NCI-H1105 treated with DMSO at 0.1 percent for 48 hours (cell line): ENCODE data around the gene EEF2KMT.
A peak's percentile ranks its signal among the peaks of the same experiment; 100 is the strongest.
"Not testable (repeated sequence)": the region's sequence is repeated elsewhere in the genome, so short reads cannot be mapped to it uniquely, and the experiment has no call there.

Source experiments
- DNase-seq: peaks from one replicate; lab custom pipeline; 2025; lab: John Stamatoyannopoulos, UW

EEF2KMT gene

DNA sequence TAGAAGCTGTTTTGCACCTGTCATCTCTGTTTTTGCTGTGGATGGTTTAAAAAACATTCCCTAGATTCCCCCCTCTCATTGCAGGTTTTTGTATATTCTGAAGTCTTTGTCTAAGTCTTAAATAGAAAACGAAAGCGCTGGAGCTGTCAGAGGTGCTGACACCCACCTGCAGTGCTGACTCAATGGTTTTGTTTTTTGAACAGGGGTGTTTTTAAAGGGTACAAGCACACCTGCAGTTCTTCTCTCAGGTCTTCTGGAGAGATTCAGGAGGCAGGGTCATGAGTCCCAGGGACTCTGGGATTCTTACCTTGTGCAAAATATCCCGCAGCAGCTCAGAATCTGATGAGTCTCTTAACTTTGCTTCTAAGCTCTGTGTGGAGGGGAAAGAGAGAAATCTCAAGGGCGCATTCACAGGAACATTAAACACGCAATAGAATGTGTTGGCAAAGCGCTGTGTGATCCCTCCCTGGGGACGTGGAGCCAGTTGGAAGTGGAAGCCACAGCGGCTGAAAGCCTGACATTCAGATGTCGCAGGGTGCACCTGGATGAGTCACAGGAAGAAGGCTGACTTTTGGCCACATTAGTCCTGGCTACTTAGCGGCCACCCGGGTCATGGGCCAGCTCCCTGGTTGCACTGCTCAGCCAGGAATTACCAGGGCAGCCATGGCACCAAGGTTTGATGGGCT lies 2.3 kb downstream of the EEF2KMT start:
- not testable (repeated sequence) for DNase-seq

GRCh38 chr16:5093746-5094145 lies 3.8 kb downstream of the EEF2KMT start:
- DNase-seq = not testable (repeated sequence)

DNA sequence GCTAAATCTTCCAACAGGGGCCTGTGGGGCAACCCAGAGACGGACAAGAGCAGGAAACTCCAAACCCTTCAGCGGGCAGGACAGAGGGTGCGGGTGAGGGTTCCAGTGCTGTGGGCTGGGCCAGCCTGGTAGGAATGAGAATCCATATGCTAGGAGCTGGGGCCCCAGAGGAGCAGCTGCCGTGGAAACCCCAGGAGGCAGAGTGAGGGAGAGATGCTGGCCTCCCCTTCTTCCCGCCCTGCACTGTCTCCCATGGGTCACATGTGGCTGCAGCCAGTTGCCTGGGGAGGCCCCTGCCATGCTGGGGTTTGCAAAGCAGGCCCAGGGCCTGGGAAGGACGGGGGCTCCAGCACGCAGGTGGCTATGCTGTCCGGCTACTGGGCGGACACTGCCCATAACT lies 4.5 kb downstream of the EEF2KMT start:
- not testable (repeated sequence) for DNase-seq

DNA sequence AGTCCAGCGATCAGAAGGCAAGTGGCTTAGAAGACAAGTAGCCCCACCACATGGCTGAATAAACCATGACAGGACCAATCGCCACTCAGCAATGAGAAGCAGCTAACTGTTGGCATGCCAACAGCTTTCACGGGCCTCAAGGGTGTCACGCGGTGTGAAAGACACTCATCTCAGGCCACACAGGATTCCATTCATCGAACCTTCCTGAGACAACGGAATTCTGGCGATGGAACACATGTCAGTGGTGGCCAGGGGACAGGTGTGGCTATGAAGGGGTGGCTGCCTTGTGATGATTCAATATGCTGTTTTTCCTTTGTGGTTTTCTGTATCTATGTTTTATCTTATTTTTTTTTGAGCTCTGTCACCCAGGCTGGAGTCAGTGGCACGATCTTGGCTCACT lies 7.0 kb downstream of the EEF2KMT start:
- not testable (repeated sequence) for DNase-seq

- not testable (repeated sequence) for DNase-seq
Observed at GRCh38 chr16:5089911-5090555, 7.6 kb downstream of the EEF2KMT start.

DNA sequence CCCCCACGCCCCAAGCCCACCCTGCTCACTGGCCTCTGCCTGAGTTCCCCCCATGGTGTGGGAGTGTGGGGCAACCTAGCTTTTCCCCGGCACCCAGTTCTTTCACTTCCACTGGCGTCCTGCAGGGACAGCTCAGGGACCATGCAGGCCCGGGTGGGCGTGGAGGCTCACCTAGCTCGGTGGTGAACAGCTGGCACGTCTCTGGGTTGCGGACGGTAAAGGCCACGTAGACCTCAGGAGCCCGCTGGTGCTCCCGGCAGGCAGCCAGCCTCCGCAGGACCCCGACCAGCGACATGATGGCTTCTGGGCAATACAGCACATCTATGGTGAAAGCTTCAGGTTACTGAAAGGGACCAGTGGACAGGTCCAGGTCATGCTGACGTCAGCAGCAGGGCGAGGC lies 8.7 kb downstream of the EEF2KMT start:
- DNase-seq = not testable (repeated sequence)

- DNase-seq = not testable (repeated sequence)
Observed at GRCh38 chr16:5088086-5088790, 9.4 kb downstream of the EEF2KMT start.

GRCh38 chr16:5085716-5086115 lies 11.9 kb downstream of the EEF2KMT start:
- DNase-seq = not testable (repeated sequence)

- DNase-seq = not testable (repeated sequence)
Observed at GRCh38 chr16:5084802-5085201, 12.8 kb downstream of the EEF2KMT start.

GRCh38 chr16:5084099-5084731 lies 13.4 kb downstream of the EEF2KMT start:
- not testable (repeated sequence) for DNase-seq

GRCh38 chr16:5083646-5084045 lies 13.9 kb downstream of the EEF2KMT start:
- DNase-seq = not testable (repeated sequence)

DNA sequence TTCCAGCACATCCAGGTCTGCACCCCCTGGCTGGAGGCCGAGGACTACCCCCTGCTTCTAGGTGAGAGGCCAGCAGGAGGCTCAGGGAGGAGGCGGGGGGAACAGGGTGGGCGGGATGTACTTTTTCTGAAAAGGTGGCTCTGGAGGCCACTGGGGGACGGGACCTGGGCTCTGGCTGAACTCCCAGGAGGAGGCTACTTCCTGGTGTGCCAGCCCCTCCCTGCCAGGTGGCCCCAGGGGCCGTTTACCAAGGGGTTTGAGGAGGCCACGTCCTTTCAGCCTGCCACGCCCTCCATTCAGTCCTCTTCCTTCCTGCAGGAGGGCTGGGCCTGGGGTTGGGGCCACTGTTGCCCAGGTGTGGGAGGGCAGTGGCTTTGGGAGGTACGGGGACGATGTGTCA lies 16.6 kb downstream of the EEF2KMT start:
- not testable (repeated sequence) for DNase-seq

- not testable (repeated sequence) for DNase-seq
Observed at GRCh38 chr16:5080461-5080860, 17.1 kb downstream of the EEF2KMT start.

- DNase-seq = no peak
Observed at GRCh38 chr16:5078626-5079025, 19.0 kb downstream of the EEF2KMT start.

DNA sequence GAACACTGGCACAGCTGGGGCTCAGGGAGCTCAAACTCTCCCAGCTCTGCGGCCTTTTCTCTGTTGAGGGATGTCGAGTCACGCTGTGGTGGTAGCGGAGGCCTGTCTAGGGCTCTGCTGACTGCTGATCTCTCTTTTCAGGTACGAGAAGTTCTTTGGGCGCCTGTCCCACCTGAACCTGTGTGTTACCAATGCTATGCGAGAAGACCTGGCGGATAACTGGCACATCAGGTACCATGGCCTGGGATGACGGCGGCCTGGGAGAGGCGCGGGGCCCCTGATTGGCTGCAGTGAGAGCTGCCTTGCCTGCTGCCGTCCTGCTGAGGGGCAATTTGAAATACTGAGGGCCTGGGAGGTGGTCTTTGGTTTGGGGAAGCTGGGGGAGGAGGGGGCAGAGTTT lies 20.3 kb downstream of the EEF2KMT start:
- DNase-seq = no peak

- no peak for DNase-seq
Observed at GRCh38 chr16:5075637-5076036, 22.0 kb downstream of the EEF2KMT start.

DNA sequence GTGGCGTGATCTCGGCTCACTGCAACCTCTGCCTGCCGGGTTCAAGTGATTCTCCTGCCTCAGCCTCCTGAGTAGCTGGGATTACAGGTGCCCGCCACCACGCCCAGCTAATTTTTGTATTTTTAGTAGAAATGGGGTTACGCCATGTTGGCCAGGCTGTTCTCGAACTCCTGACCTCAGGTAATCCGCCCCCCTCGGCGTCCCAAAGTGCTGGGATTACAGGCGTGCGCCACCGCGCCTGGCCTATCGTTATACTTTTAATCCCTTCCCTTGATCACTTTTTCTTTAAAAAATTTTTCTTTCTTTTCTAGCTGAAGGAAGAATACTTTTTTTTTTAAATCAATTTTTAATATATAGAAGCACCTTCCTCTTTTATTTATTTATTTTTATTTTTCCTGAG lies 23.8 kb downstream of the EEF2KMT start:
- DNase-seq = not testable (repeated sequence)

GRCh38 chr16:5073279-5073629 lies 24.3 kb downstream of the EEF2KMT start:
- no peak for DNase-seq

GRCh38 chr16:5072334-5073278 lies 25.0 kb downstream of the EEF2KMT start:
- no peak for DNase-seq

GRCh38 chr16:5071681-5072333 lies 25.8 kb downstream of the EEF2KMT start, which contains the start of gene ALG1:
Gene ALG1 (plus strand): TSS chr16:5071843. CDS start chr16:5071850, 7 bp downstream.
- peak; percentile 71 for DNase-seq

- no peak for DNase-seq
Observed at GRCh38 chr16:5071341-5071680, 26.3 kb downstream of the EEF2KMT start.
